Measurements from ENCODE around the gene HHAT.

Gene HHAT

DNA sequence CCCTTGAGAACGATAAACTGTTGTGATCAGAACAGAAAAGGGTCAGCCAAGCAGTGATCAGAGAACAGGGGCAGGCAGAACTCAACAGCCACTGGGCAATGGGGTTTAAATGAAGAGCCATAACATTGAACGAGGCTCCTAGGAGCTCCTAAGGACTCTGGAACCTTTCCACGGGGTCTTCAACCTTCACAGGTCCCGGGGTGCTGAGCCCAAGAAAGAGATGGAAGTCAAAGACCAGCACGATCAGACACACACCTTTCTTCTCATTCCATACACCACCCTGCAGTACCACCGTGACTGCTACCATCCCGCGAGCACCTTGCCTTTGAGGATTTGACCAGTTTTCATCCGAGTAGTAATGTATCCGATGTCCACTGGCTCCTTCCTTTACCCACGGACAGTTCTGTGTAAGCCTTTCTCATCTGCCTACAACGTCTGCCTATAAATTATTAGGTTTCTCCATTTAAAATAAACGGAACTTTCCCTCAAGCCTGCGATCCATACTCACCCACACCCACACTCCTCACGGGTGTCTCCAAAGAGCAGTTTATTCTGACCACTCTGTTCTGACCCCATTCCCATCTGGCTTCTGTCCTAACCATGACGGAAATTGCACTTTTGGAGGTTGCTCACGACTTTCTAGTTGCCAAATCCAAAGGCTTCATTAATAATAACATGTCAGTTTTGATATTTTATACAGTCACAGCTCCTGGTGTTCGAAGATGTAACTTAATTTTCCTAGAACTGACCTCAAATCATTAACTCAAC, 16.8 kb upstream of the HHAT start:
- POLR2A ChIA-PET: no interaction called here
- TF ChIP-seq, protein P1, sequence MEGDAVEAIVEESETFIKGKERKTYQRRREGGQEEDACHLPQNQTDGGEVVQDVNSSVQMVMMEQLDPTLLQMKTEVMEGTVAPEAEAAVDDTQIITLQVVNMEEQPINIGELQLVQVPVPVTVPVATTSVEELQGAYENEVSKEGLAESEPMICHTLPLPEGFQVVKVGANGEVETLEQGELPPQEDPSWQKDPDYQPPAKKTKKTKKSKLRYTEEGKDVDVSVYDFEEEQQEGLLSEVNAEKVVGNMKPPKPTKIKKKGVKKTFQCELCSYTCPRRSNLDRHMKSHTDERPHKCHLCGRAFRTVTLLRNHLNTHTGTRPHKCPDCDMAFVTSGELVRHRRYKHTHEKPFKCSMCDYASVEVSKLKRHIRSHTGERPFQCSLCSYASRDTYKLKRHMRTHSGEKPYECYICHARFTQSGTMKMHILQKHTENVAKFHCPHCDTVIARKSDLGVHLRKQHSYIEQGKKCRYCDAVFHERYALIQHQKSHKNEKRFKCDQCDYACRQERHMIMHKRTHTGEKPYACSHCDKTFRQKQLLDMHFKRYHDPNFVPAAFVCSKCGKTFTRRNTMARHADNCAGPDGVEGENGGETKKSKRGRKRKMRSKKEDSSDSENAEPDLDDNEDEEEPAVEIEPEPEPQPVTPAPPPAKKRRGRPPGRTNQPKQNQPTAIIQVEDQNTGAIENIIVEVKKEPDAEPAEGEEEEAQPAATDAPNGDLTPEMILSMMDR (IDR thresholded peaks at IDR 0.05; ENCODE audit: control extremely low read depth, extremely low read depth, low read depth, missing control alignments): no peak

DNA sequence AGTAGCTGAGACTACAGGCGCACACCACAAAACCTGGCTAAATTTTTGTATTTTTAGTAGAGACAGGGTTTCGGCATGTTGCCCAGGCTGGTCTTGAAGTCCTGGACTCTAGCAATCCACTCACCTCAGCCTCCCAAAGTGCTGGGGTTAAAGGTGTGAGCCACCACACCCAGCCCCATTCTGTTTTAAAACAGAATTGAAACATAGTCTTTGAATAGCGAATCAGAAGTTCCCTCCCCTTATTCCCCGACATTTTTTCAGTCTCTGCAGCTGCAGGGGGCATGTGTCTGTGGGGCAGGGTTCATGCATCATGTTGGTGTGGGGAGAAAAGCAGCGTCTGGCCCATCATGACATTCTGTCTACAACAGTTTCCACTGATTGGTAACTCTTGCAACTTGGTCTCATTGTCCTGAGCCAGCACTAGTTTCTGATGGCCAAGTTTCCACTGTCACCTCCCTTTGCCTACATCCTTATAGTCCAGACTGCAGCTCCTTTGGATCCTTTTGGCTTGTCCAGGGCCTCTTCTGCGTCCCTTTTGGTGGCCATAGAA, 15.6 kb upstream of the HHAT start:
- no peak for DNase-seq (ENCODE audit: extremely low spot score)
- POLR2A ChIA-PET: no interaction called here
- TF ChIP-seq, protein P1 (IDR thresholded peaks at IDR 0.05; ENCODE audit: control extremely low read depth, extremely low read depth, low read depth, missing control alignments): no peak
- CTCF ChIA-PET: interaction anchor here (1.2 to 1.7 kb wide), 3 partner anchors 12 to 452 kb away, joined by 3 to 5 read pairs (median 4); no protein-coding TSS in a partner anchor

More for the DNA sequence above, 16.8 kb upstream of the HHAT start:
- CTCF ChIA-PET: interaction anchor here (0.7 to 1.8 kb wide), 18 partner anchors 7 to 658 kb away, joined by 3 to 8 read pairs (median 4); no protein-coding TSS in a partner anchor
- no peak for DNase-seq (ENCODE audit: extremely low spot score)

DNA sequence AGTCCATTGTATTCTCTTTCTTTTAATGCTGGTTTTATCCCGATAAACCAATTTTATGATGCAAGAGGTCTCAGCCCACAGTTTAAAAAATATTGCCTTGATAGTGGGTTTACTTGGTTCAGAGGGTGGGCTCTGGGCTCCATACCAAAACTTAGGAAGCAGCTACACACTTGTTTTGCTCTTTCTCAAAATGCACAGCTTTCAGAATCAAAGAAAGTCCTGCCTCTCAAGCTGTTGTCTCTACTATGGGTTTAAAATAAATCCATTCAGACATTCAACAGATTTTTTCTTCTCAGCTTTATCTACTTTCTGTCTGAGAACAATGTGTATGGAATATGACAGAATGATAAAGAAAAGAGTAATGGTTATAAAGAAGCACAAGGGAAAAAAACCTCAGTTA, 14.8 kb upstream of the HHAT start:
- no peak for DNase-seq (ENCODE audit: extremely low spot score)
- POLR2A ChIA-PET: no interaction called here
- CTCF ChIA-PET: no interaction called here
- TF ChIP-seq, protein P1 (IDR thresholded peaks at IDR 0.05; ENCODE audit: control extremely low read depth, extremely low read depth, low read depth, missing control alignments): no peak

DNA sequence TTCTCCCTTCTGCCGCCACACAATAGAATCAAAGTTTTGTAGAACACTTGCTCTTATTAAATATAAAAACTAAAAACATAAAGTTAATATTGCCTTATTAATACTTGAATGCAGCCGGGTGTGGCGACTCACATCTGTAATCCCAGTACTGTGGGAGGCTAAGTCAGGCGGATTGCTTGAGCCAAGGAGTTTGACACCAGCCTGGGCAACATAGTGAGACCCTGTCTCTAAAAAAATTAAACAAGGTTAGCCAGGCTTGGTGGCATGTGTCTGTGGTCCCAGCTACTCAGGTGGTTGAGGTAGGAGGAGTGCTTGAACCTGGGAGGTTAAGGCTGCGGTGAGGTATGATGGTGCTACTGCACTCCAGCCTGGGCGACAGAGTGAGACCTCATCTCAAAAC, 13.2 kb upstream of the HHAT start:
- CTCF ChIA-PET: interaction anchor here (1.2 kb wide), 1 partner anchor 18 kb away, joined by 4 read pairs; no protein-coding TSS in a partner anchor

DNA sequence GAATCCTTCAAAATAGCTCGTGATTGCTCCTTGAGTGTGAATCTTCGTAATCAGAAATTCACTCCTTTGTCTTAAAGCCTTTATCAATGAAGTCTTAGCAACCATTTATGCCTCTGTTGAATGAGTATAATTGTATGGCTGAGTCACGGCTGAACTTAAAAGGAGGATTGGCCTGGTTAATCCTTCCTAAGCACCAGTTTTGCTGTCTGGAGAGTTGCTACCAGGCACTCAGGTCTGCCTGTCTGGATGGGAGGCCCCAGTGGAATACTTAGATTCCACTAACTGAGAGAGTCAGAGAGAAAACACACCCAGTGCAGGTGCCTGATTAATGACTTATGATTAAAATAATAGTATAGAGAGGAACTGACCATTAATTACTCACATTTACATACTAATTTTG, 7.6 kb upstream of the HHAT start:
- CTCF ChIA-PET: interaction anchor here (0.9 kb wide), 1 partner anchor 10 kb away, joined by 4 read pairs; no protein-coding TSS in a partner anchor
- TF ChIP-seq, protein P1 (IDR thresholded peaks at IDR 0.05; ENCODE audit: control extremely low read depth, extremely low read depth, low read depth, missing control alignments): no peak
- POLR2A ChIA-PET: no interaction called here
- DNase-seq (ENCODE audit: extremely low spot score): no peak

More for the DNA sequence above, 13.2 kb upstream of the HHAT start:
- POLR2A ChIA-PET: no interaction called here
- TF ChIP-seq, protein P1 (IDR thresholded peaks at IDR 0.05; ENCODE audit: control extremely low read depth, extremely low read depth, low read depth, missing control alignments): no peak
- DNase-seq (ENCODE audit: extremely low spot score): no peak

DNA sequence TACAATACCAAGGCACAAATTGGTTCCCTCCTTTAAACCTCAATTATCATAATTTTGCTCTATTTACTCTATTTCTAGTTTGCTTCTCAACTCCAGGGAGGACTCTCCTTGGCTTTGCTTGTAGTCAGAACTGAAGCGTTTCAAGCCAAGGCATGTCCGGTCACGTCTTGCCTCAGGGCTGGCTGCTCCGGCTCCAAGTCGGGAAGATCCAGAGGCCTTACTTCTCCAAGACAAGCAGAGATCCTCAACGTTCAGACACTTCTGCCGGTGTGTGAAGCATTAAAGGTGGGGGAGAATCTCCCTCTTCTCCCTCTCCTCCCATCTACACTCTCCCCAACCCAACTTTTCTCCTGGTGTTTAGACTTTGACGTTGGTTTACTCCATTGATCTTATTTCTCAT, 7.2 kb upstream of the HHAT start:
- TF ChIP-seq, protein P1 (IDR thresholded peaks at IDR 0.05; ENCODE audit: control extremely low read depth, extremely low read depth, low read depth, missing control alignments): no peak
- POLR2A ChIA-PET: no interaction called here
- no peak for DNase-seq (ENCODE audit: extremely low spot score)
- CTCF ChIA-PET: no interaction called here

Data from GM10248 (cell line).